Breast epithelium (tissue), 4 donors: Measurements from ENCODE around the gene ITGA6. TPM values are rescaled to one million over a fixed set of nuclear protein-coding genes. Genes with fewer than 3 reads are reported as not detected.

Experiments
- DNase-seq, 2 donors: peaks; one replicate each; pipeline ENCODE4 v3.0.0-alpha.2; 2019; ENCODE audit warnings: low spot score in 2 of 2
- H3K27ac ChIP-seq, 2 donors: fragments of 200-600 bp; sonication (generic) in 1 of 2; one replicate each; pipeline ENCODE4 v1.5.1; 2016 to 2019; ENCODE audit warnings: mild to moderate bottlenecking in 1 of 2
- H3K27me3 ChIP-seq, 2 donors: fragments of 200-600 bp; sonication (generic) in 1 of 2; one replicate each; pipeline versions ENCODE4 v1.5.1 to v1.6.0; 2017 to 2019; ENCODE audit warnings: control low read depth in 1 of 2, mild to moderate bottlenecking in 1 of 2
- H3K36me3 ChIP-seq: fragments of 200-600 bp; one replicate; pipeline ENCODE4 v1.5.1; 2019
- H3K4me1 ChIP-seq, 2 donors: fragments of 200-600 bp; sonication (generic); one replicate each; pipeline ENCODE4 v1.5.1; 2016 to 2019; ENCODE audit warnings: control low read depth in 1 of 2
- H3K4me3 ChIP-seq, 3 donors: fragments of 200-600 bp; sonication (generic); 1 replicate in 2 of 3; 2 replicates in 1 of 3; pipeline ENCODE4 v1.5.1; 2016 to 2019; ENCODE audit warnings: mild to moderate bottlenecking in 3 of 3, moderate library complexity in 2 of 3
- H3K9me3 ChIP-seq, 2 donors: fragments of 200-600 bp; sonication (generic) in 1 of 2; one replicate each; pipeline ENCODE4 v1.5.1; 2016 to 2019; ENCODE audit warnings: control low read depth in 1 of 2
- POLR2A ChIP-seq: fragments of 450-650 bp; IDR thresholded peaks from one replicate; pipeline ENCODE4 v1.6.1; 2016; ENCODE audit warnings: antibody characterized with exemption, mild to moderate bottlenecking, moderate library complexity
- POLR2AphosphoS5 ChIP-seq, 3 donors: sonication (generic); formaldehyde crosslinking; IDR thresholded peaks; one replicate each; pipeline ENCODE4 v1.6.1; 2017; ENCODE audit warnings: antibody characterized with exemption in 3 of 3
- intact Hi-C: fragments of 100-400 bp; cut with DNase I; formaldehyde crosslinking; loops from one replicate; pipeline ENCODE4 v1.15.1; 2023; ENCODE audit warnings: low total_unique reads
- total RNA-seq, 3 donors: library from RNA; depleted of rRNA; stranded (reverse); fragments of >200 nt; gene quantifications; one replicate each; pipeline ENCODE4 v1.1.0, GENCODE V29; 2016
- TF ChIP-seq, protein P1 (sequence below), 3 donors: fragments of 450-650 bp; IDR thresholded peaks; one replicate each; pipeline ENCODE4 v1.5.1; 2016 to 2017; ENCODE audit warnings: antibody characterized with exemption in 3 of 3, mild to moderate bottlenecking in 3 of 3, moderate library complexity in 3 of 3

ITGA6 gene
- total RNA-seq, 3 donors from 2014 or later = 45.9 to 99.5 (median 93.1) TPM

DNA sequence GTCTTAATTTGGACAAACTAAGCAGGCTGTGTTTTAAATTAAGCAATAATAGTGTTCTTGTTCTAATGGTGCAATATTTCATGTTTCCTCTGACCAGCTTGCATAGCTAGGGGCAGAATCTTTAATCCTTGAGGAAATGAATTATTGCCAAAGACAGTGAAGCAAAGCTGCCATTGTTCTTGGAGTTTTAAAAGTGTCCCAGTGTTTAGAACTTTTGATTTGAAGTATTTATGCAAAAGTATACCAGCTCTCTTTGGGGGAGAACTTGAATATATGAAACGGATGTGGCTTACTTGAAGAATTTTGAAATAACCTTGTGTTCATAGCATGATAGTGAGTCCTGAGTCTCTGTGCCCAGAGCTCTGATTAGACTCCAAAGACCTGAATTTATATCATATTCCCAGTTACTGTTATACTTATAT lies 33.4 kb downstream of the ITGA6 start:
- TF ChIP-seq, protein P1, sequence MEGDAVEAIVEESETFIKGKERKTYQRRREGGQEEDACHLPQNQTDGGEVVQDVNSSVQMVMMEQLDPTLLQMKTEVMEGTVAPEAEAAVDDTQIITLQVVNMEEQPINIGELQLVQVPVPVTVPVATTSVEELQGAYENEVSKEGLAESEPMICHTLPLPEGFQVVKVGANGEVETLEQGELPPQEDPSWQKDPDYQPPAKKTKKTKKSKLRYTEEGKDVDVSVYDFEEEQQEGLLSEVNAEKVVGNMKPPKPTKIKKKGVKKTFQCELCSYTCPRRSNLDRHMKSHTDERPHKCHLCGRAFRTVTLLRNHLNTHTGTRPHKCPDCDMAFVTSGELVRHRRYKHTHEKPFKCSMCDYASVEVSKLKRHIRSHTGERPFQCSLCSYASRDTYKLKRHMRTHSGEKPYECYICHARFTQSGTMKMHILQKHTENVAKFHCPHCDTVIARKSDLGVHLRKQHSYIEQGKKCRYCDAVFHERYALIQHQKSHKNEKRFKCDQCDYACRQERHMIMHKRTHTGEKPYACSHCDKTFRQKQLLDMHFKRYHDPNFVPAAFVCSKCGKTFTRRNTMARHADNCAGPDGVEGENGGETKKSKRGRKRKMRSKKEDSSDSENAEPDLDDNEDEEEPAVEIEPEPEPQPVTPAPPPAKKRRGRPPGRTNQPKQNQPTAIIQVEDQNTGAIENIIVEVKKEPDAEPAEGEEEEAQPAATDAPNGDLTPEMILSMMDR (IDR thresholded peaks at IDR 0.05) = no peak
- TF ChIP-seq POLR2AphosphoS5 (IDR thresholded peaks at IDR 0.05) = no peak
- TF ChIP-seq POLR2A = no peak
- no peak overlapping the region for H3K4me3 ChIP-seq
- H3K27ac ChIP-seq = peak overlapping the region in 1 of 2 donors; percentile 64
- H3K9me3 ChIP-seq = no peaks in the 10 kb centered on the region
- intact Hi-C loops = loop anchor here (5.0 kb wide), 1 partner anchor 288 kb away; no protein-coding TSS in a partner anchor
- DNase-seq = no peak
- H3K4me1 ChIP-seq = peaks cover 0 to 13% of the 10 kb centered on the region in 2 donors
- H3K27me3 ChIP-seq = peaks cover 0 to 3% of the 10 kb centered on the region in 2 donors
- H3K36me3 ChIP-seq = no peaks in the 10 kb centered on the region

DNA sequence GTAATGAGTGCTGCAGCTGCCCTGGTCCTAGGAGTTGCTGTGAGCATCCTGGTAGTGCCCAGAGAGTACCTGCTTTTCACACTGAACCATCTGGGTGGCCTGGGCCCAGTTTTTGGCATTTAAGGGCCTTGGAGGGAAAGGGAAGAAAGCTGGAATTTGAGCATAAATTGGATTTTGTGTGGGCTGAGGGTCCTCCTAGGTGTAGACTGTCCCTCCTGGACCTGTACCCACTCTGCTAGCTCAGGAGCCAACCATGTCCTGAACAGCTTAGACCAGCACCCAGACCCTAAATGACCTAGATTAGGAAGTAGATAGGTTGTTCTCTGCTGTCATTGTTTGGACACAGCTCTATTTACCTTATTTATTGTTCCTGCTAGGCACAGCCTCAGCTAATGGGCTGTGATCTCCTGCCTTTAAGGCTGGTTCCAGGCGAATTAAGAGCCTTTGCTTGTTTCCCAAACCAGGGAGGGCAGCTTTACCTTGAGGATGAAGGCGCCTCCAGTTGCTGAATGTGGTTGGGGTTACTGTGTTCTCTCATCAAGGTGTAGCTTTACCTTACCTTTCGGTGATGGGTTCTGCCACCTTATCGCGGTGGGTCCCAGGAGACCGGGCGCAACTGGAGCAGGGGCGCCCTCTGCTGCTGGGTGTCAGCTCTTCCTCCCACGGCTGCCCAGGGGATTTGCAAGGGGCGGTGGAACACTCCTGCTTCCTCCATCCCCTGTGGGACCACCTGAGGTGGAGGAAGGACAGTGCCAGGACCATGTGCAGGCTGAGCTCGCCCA lies 34.4 kb downstream of the ITGA6 start:
- Histone ChIP-seq H3K27me3 (peaks cover 0 to 3% of the 10 kb centered on the region in 2 donors), H3K9me3 (no peaks in the 10 kb centered on the region), H3K36me3 (no peaks in the 10 kb centered on the region), H3K4me3 (peak overlapping the region in 1 of 3 donors; percentile 13), H3K4me1 (peaks cover 0 to 13% of the 10 kb centered on the region in 2 donors), H3K27ac (peak overlapping the region; percentile 56 to 64)
- peak in 1 of 2 donors; percentile 46 for DNase-seq
- intact Hi-C loops = loop anchor here (5.0 kb wide), 1 partner anchor 289 kb away; no protein-coding TSS in a partner anchor
- no peak for TF ChIP-seq POLR2A
- TF ChIP-seq, protein P1 (IDR thresholded peaks at IDR 0.05) = peak; percentile 33 to 83 (median 60)
- peak in 1 of 3 donors; percentile 17 for TF ChIP-seq POLR2AphosphoS5 (IDR thresholded peaks at IDR 0.05)

DNA sequence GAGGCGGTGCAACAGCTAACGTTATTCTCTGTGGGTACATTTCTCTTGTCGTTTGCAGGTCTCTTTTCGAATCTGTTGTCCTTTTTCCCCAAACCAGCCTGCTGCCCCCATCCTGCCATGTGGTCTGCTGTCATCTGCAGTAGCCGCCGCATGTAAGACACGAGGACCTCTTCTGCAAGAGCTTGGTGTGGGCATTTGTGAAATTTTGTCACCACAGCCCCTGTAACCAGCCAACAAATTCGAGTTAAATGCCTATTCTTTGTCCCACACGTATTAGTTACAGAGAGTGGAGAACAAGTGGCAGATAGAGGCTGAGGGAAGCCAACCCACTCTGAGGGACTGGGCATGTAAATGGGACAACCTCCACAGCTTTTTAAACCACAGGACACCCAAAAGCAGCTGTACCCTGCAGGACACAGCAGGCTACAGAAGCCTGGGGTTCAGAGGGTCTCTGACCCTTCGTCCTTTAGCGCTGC lies 35.0 kb downstream of the ITGA6 start:
- Histone ChIP-seq H3K27me3 (peaks cover 0 to 3% of the 10 kb centered on the region in 2 donors), H3K27ac (peak overlapping the region; percentile 56 to 64), H3K9me3 (no peaks in the 10 kb centered on the region), H3K4me3 (peak overlapping the region in 1 of 3 donors; percentile 13), H3K4me1 (peaks cover 0 to 13% of the 10 kb centered on the region in 2 donors), H3K36me3 (no peaks in the 10 kb centered on the region)
- no peak for TF ChIP-seq POLR2AphosphoS5 (IDR thresholded peaks at IDR 0.05)
- TF ChIP-seq POLR2A = no peak
- TF ChIP-seq, protein P1 (IDR thresholded peaks at IDR 0.05) = no peak
- no peak for DNase-seq
- intact Hi-C loops = loop anchor here (5.0 kb wide), 1 partner anchor 290 kb away; no protein-coding TSS in a partner anchor

DNA sequence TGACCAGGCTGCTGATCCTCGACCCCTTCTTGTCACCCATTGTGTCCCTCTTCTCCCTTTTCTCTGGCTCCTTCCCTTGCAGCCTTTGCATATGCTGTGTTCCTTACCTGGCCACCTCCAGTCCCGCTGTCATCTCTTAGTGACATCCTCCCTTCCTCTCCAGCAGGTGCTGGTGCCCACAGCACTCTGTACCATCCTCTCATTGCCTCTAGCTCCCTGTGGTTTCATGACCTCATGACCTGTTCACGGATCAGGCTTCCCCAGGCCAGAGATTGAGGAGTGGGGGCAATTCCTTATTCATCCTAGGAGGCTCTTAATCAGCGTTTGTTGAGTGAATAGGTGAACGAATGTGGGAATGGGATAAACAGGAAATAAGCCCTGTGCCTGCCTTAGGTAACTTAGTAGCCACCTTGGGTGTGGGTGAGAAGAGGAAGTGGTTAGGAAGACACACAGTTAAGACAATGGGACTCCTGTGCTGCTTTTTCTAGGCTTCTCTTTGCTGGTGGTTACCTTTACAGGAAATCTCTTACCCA lies 35.5 kb downstream of the ITGA6 start:
- Histone ChIP-seq H3K4me1 (peaks cover 0 to 13% of the 10 kb centered on the region in 2 donors), H3K36me3 (no peaks in the 10 kb centered on the region), H3K4me3 (no peak overlapping the region), H3K9me3 (no peaks in the 10 kb centered on the region), H3K27me3 (peaks cover 0 to 3% of the 10 kb centered on the region in 2 donors), H3K27ac (peak overlapping the region; percentile 56 to 64)
- DNase-seq = no peak
- TF ChIP-seq POLR2A (no peak), POLR2AphosphoS5 (IDR thresholded peaks at IDR 0.05) (no peak)
- TF ChIP-seq, protein P1 (IDR thresholded peaks at IDR 0.05) = no peak
- intact Hi-C loops = loop anchor here (5.0 kb wide), 1 partner anchor 291 kb away; no protein-coding TSS in a partner anchor
